Lung (tissue), 12 donors: ENCODE data around the gene EPS8L3. TPM values are rescaled to one million over a fixed set of nuclear protein-coding genes. Genes with fewer than 3 reads are reported as not detected.

Experiments used
- ATAC-seq: fragments of 200-7000 bp; cut with Tn5 transposase; one replicate; pipeline ENCODE4 v1.9.1; 2020; ENCODE audit warnings: moderate number of reproducible peaks; ENCODE audit not compliant: insufficient read depth, low FRiP score
- DNase-seq, 3 donors: peaks; one replicate each; pipeline ENCODE4 v3.0.0-alpha.2; 2013 to 2017
- H3K27ac ChIP-seq, 2 donors: one replicate each; pipeline ENCODE4 v1.5.1; 2013; ENCODE audit warnings: mild to moderate bottlenecking in 2 of 2, moderate library complexity in 2 of 2, control low read depth in 1 of 2, inconsistent platforms in 1 of 2, low read depth in 1 of 2, low read length in 1 of 2
- H3K27me3 ChIP-seq, 3 donors: one replicate each; pipeline ENCODE4 v1.5.1; 2013; ENCODE audit warnings: low read length in 2 of 3; ENCODE audit not compliant: control insufficient read depth in 3 of 3, insufficient read depth in 3 of 3
- H3K36me3 ChIP-seq, 4 donors: one replicate each; pipeline ENCODE4 v1.5.1; 2013; ENCODE audit warnings: low read length in 4 of 4, mild to moderate bottlenecking in 1 of 4, moderate library complexity in 1 of 4; ENCODE audit not compliant: control insufficient read depth in 4 of 4, insufficient read depth in 4 of 4
- H3K4me1 ChIP-seq, 5 donors: one replicate each; pipeline ENCODE4 v1.5.1; 2013; ENCODE audit warnings: low read length in 5 of 5, mild to moderate bottlenecking in 2 of 5, moderate library complexity in 1 of 5; ENCODE audit not compliant: control insufficient read depth in 5 of 5, insufficient read depth in 5 of 5
- H3K4me3 ChIP-seq: one replicate; pipeline ENCODE4 v1.5.1; 2013; ENCODE audit warnings: mild to moderate bottlenecking, control low read depth, moderate library complexity
- H3K9ac ChIP-seq, 2 donors: one replicate each; pipeline ENCODE4 v1.5.1; 2013; ENCODE audit warnings: low read length in 2 of 2, control low read depth in 1 of 2; ENCODE audit not compliant: insufficient read depth in 1 of 2
- H3K9me3 ChIP-seq, 4 donors: one replicate each; pipeline ENCODE4 v1.5.1; 2013; ENCODE audit warnings: low read length in 3 of 4, mild to moderate bottlenecking in 1 of 4, moderate library complexity in 1 of 4; ENCODE audit not compliant: control insufficient read depth in 4 of 4, insufficient read depth in 3 of 4
- WGBS, 2 donors: extraction: QIAGEN DNeasy Blood & Tissue Kit; methylation state at CpG; one replicate each; pipeline ENCODE4 v1.1.7; 2013; 5-methylcytosine and 5-hydroxymethylcytosine counted together
- polyA plus RNA-seq, 2 donors: library from polyadenylated mRNA; stranded (reverse); fragments of 200-250 nt; gene quantifications; one replicate each; pipeline ENCODE4 v1.2.1, GENCODE V29; 2013
- total RNA-seq, 2 donors: library from RNA; depleted of rRNA in 1 of 2; stranded (reverse); fragments of >200 nt in 1 of 2; gene quantifications; one replicate each; pipeline ENCODE4 v1.2.1, GENCODE V29; 2014 to 2021
- TF ChIP-seq, protein P1 (sequence below): IDR thresholded peaks from 2 replicates; pipeline ENCODE4 v1.5.1; 2012; ENCODE audit warnings: mild to moderate bottlenecking; ENCODE audit errors: control extremely low read depth, extremely low read depth
- donor health status: control.
- donor health status: control.
- donor health status: Bipolar disorder and iron deficiency.
- donor health status: healthy.
- donor health status: DM: yes; HTN: yes; CAD: no.

Gene EPS8L3
- total and polyA plus RNA-seq, 4 donors: 0.10 to 0.52 TPM; not detected in 2

DNA sequence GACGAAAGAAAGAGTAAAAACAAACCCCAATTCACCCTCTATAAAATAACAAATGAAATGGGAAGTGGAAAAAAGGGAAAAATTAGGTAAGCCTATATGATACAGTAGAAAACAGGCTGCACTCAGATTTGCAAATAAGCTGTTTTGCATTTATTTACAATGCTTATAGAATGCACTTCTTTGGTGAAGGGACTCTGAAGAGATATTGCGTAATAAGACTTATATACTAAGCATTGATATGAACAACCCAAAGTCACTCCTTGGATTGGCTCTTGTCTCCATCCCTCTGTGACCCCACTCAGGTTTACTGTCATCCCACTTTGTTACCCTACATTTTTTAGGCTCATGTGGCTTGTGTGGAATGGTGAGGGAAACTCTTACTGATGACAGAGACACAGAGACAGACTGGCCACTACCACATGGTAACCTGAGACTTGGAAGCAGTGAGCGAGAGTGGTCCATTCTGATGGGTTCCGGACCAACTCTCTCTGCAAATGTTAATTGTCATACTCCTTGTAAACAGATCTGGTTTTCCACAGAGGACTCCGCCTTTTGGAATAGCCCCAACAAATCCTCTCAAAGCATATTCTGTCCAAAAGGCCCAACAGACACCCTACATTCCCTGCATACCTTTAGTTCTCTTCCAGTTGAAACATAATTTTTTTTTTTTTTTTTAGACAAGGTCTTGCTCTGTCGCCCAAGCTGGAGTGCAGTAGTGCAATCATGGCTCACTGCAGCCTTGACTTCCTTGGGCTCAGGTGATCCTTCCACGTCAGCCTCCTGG lies 40.6 kb downstream of the EPS8L3 start:
- Histone ChIP-seq H3K36me3 (no peaks in the 10 kb centered on the region), H3K4me1 (no peaks in the 10 kb centered on the region), H3K4me3 (no peak overlapping the region), H3K27ac (no peak overlapping the region), H3K27me3 (no peaks in the 10 kb centered on the region), H3K9ac (no peak overlapping the region), H3K9me3 (no peaks in the 10 kb centered on the region)
- 84 to 93% methylated on average over 7 of the region's 7 CpGs for WGBS, 2 donors
- DNase-seq (no peak), ATAC-seq (no peak)
- TF ChIP-seq, protein P1, sequence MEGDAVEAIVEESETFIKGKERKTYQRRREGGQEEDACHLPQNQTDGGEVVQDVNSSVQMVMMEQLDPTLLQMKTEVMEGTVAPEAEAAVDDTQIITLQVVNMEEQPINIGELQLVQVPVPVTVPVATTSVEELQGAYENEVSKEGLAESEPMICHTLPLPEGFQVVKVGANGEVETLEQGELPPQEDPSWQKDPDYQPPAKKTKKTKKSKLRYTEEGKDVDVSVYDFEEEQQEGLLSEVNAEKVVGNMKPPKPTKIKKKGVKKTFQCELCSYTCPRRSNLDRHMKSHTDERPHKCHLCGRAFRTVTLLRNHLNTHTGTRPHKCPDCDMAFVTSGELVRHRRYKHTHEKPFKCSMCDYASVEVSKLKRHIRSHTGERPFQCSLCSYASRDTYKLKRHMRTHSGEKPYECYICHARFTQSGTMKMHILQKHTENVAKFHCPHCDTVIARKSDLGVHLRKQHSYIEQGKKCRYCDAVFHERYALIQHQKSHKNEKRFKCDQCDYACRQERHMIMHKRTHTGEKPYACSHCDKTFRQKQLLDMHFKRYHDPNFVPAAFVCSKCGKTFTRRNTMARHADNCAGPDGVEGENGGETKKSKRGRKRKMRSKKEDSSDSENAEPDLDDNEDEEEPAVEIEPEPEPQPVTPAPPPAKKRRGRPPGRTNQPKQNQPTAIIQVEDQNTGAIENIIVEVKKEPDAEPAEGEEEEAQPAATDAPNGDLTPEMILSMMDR: no peak

DNA sequence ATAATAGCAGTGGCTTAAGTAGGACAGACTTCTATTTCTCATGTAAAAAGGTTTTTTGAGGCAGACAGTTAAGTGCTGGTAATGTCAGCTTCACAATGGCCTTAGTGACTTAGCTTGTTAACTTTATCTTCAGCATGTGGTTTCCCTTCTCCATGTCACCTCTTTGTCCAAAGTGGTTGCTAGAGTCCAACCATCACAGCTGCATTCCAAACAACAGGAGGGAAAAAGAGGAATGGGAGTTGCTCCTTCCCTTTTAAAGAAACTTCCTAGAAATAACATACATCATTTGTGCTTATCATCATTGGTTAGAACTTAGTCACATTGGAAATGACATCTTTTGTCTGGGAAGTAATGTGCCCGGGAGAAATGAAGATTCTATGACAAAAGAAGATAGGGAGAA lies 41.8 kb downstream of the EPS8L3 start:
- no peaks in the 10 kb centered on the region for H3K4me1 ChIP-seq
- ATAC-seq (no peak), DNase-seq (no peak)
- 98 to 100% methylated on average over 1 of the region's 1 CpG for WGBS, 2 donors
- H3K27me3 ChIP-seq: no peaks in the 10 kb centered on the region
- no peak overlapping the region for H3K9ac ChIP-seq
- no peak overlapping the region for H3K27ac ChIP-seq
- no peaks in the 10 kb centered on the region for H3K36me3 ChIP-seq
- TF ChIP-seq, protein P1: no peak
- H3K9me3 ChIP-seq: no peaks in the 10 kb centered on the region
- H3K4me3 ChIP-seq: no peak overlapping the region

DNA sequence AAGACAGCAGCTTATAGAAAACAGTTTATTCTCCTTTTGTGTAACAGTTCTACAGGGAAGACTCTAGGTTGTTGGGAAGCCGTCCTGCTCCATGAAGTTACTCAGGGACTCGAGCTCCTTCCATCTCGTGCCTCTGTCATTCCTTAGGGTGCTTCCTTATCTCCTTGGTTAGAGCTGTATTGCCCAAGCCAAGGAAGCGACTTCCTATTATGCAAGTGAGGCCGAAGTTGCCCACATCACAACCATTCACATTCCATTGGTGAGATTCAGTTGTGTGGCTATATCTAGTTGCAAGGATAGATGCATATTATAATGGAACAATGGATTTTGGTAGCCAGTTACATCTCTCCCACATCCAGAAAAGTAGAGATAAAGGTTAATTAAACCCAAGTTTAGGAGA lies 42.7 kb downstream of the EPS8L3 start:
- Histone ChIP-seq H3K9me3 (no peaks in the 10 kb centered on the region), H3K27me3 (no peaks in the 10 kb centered on the region), H3K27ac (no peak overlapping the region), H3K9ac (no peak overlapping the region), H3K36me3 (peaks cover 0 to 2% (median 0%) of the 10 kb centered on the region in 4 donors), H3K4me3 (no peak overlapping the region), H3K4me1 (peaks cover 0 to 3% (median 0%) of the 10 kb centered on the region in 5 donors)
- no peak for DNase-seq
- WGBS, 2 donors: 57 to 70% methylated on average over 5 of the region's 5 CpGs
- TF ChIP-seq, protein P1: no peak
- ATAC-seq: no peak
